WTC11 (cell line): Measurements from ENCODE around the gene PPP1CA. TPM values are rescaled to one million over a fixed set of nuclear protein-coding genes. Genes with fewer than 3 reads are reported as not detected.

Experiments used
- ATAC-seq: fragments of 200-7000 bp; cut with Tn5 transposase; 2 replicates; pipeline ENCODE4 v1.10.0; 2021; ENCODE audit warnings: mild to moderate bottlenecking, moderate library complexity
- CTCF ChIA-PET: fragments of 300-600 bp; sonication (Branson Sonifier 250); formaldehyde crosslinking; loops from one replicate; lab custom pipeline; 2021; ENCODE audit warnings: antibody characterized with exemption; lab: Charles Lee
- POLR2A ChIA-PET: fragments of 350-600 bp; sonication (Branson Sonifier 250); formaldehyde crosslinking; loops from one replicate; lab custom pipeline; 2021; ENCODE audit warnings: antibody characterized with exemption; lab: Charles Lee
- DNase-seq: peaks from one replicate; pipeline ENCODE4 v3.0.0; 2021; ENCODE audit warnings: low spot score
- H3K27ac Mint-ChIP-seq: 2 replicates; pipeline ENCODE4 v1.8.0; 2021; ENCODE audit warnings: mixed read lengths
- H3K27me3 Mint-ChIP-seq: 2 replicates; pipeline ENCODE4 v1.8.0; 2021; ENCODE audit warnings: low read depth, mild to moderate bottlenecking, moderate library complexity, mixed read lengths
- H3K36me3 Mint-ChIP-seq: 2 replicates; pipeline ENCODE4 v1.8.0; 2021; ENCODE audit warnings: mixed read lengths
- H3K4me1 Mint-ChIP-seq: 2 replicates; pipeline ENCODE4 v1.8.0; 2022; ENCODE audit warnings: mixed read lengths
- H3K4me3 Mint-ChIP-seq: 2 replicates; pipeline ENCODE4 v1.8.0; 2021; ENCODE audit warnings: mild to moderate bottlenecking, moderate library complexity, mixed read lengths
- H3K9me3 Mint-ChIP-seq: 2 replicates; pipeline ENCODE4 v1.8.0; 2021; ENCODE audit warnings: mixed read lengths
- EMX1 ChIP-seq: fragments of 250-450 bp; sonication (Bioruptor Pico); IDR thresholded peaks from 2 replicates; pipeline ENCODE4 v1.8.0; 2021; ENCODE audit warnings: mild to moderate bottlenecking
- ESRRA ChIP-seq: sonication (generic); formaldehyde crosslinking; IDR thresholded peaks from 2 replicates; pipeline ENCODE4 v1.8.1; 2022; ENCODE audit warnings: mild to moderate bottlenecking, missing genetic modification reagents, borderline replicate concordance
- GRHL2 ChIP-seq: fragments of 250-450 bp; sonication (Bioruptor Pico); IDR thresholded peaks from 2 replicates; pipeline ENCODE4 v1.8.0; 2022; ENCODE audit warnings: mild to moderate bottlenecking, moderate library complexity; ENCODE audit not compliant: insufficient replicate concordance, severe bottlenecking
- IRF2 ChIP-seq: sonication (generic); formaldehyde crosslinking; IDR thresholded peaks from 2 replicates; pipeline ENCODE4 v1.8.0; 2022; ENCODE audit warnings: low read depth, missing genetic modification reagents, borderline replicate concordance
- JUN ChIP-seq: sonication (generic); formaldehyde crosslinking; IDR thresholded peaks from 2 replicates; pipeline ENCODE4 v1.8.0; 2023; ENCODE audit warnings: mild to moderate bottlenecking, missing genetic modification reagents
- NFATC4 ChIP-seq: fragments of 250-450 bp; sonication (Bioruptor Pico); IDR thresholded peaks from 2 replicates; pipeline ENCODE4 v1.9.0; 2021; ENCODE audit warnings: mild to moderate bottlenecking
- NFE2L1 ChIP-seq: sonication (generic); formaldehyde crosslinking; IDR thresholded peaks from 2 replicates; pipeline ENCODE4 v1.8.1; 2023; ENCODE audit warnings: missing genetic modification reagents
- NR2C2 ChIP-seq: sonication (generic); formaldehyde crosslinking; IDR thresholded peaks from 2 replicates; pipeline ENCODE4 v1.8.0; 2022; ENCODE audit warnings: mild to moderate bottlenecking, missing genetic modification reagents
- OVOL2 ChIP-seq: fragments of 250-450 bp; sonication (Bioruptor Pico); IDR thresholded peaks from 2 replicates; pipeline ENCODE4 v1.9.0; 2021; ENCODE audit warnings: mild to moderate bottlenecking, borderline replicate concordance
- PRRX2 ChIP-seq: fragments of 250-450 bp; sonication (Bioruptor Pico); IDR thresholded peaks from 2 replicates; pipeline ENCODE4 v1.8.0; 2021; ENCODE audit warnings: mild to moderate bottlenecking
- RORB ChIP-seq: fragments of 250-450 bp; sonication (Bioruptor Pico); IDR thresholded peaks from 2 replicates; pipeline ENCODE4 v1.9.0; 2021; ENCODE audit warnings: mild to moderate bottlenecking
- SMAD4 ChIP-seq: sonication (generic); formaldehyde crosslinking; IDR thresholded peaks from 2 replicates; pipeline ENCODE4 v1.8.0; 2022; ENCODE audit warnings: mild to moderate bottlenecking, missing genetic modification reagents
- SP1 ChIP-seq: sonication (generic); formaldehyde crosslinking; conservative IDR thresholded peaks from 2 replicates; pipeline ENCODE4 v1.8.1; 2022; ENCODE audit warnings: missing genetic modification reagents
- ZNF281 ChIP-seq: sonication (generic); formaldehyde crosslinking; IDR thresholded peaks from 2 replicates; pipeline ENCODE4 v1.8.0; 2023; ENCODE audit warnings: mild to moderate bottlenecking, missing genetic modification reagents
- ZNF423 ChIP-seq: fragments of 250-450 bp; sonication (Bioruptor Pico); IDR thresholded peaks from 2 replicates; pipeline ENCODE4 v2.1.2; 2022; ENCODE audit warnings: mild to moderate bottlenecking, moderate library complexity
- total RNA-seq: library from RNA; stranded (reverse); gene quantifications from 3 replicates; pipeline ENCODE4 v1.2.3, GENCODE V29; 2021
- TF ChIP-seq, protein P1 (sequence below): sonication (generic); formaldehyde crosslinking; IDR thresholded peaks from 2 replicates; pipeline ENCODE4 v1.8.1; 2023; ENCODE audit warnings: mild to moderate bottlenecking, moderate library complexity, missing genetic modification reagents
- TF ChIP-seq, protein P2 (sequence below): sonication (generic); formaldehyde crosslinking; IDR thresholded peaks from 2 replicates; pipeline ENCODE4 v1.8.0; 2023; ENCODE audit warnings: missing genetic modification reagents
- TF ChIP-seq, protein P3 (sequence below): sonication (generic); formaldehyde crosslinking; IDR thresholded peaks from 2 replicates; pipeline ENCODE4 v1.8.0; 2022; ENCODE audit warnings: missing genetic modification reagents
- TF ChIP-seq, protein P4 (sequence below): sonication (generic); formaldehyde crosslinking; IDR thresholded peaks from 2 replicates; pipeline ENCODE4 v1.8.0; 2022; ENCODE audit warnings: mild to moderate bottlenecking, missing genetic modification reagents

PPP1CA gene
- total RNA-seq, 1 experiment from 2014 or later, result 220 TPM

DNA sequence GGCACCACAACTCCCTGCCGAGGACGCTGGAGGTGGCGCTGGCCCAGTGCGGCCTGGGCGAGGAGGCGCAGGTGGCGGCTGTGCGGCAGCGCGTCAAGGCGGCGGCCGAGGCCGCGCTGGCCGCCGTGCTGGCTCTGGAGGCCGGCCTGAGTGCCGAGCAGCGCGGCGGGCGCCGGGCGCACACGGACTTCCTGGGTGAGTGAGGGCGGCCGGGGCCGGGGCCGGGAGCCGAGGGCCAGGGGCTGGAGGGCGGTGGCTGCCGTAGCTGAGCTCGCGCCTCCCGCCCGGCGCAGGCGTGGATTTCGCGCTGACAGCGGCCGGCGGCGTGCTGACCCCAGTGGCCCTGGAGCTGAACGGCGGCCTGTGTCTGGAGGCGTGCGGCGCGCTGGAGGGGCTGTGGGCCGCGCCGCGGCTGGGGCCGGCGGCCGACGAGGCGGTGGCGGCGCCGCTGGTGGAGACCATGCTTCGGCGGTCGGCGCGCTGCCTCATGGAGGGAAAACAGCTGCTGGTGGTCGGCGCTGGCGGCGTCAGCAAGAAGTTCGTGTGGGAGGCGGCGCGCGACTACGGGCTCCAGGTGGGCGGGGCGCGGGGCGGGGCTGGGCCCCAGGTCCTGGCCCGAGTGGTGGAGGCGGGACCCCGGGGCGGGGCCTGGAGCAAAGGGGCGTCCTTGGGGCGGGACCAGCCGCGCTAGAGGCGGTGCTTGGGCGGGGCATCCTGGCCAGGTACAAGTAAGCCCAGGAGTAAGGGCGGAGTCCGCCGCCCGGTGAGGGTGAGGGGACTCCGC is 19.2 kb upstream of the PPP1CA start (continued):
- TF ChIP-seq, protein P1, sequence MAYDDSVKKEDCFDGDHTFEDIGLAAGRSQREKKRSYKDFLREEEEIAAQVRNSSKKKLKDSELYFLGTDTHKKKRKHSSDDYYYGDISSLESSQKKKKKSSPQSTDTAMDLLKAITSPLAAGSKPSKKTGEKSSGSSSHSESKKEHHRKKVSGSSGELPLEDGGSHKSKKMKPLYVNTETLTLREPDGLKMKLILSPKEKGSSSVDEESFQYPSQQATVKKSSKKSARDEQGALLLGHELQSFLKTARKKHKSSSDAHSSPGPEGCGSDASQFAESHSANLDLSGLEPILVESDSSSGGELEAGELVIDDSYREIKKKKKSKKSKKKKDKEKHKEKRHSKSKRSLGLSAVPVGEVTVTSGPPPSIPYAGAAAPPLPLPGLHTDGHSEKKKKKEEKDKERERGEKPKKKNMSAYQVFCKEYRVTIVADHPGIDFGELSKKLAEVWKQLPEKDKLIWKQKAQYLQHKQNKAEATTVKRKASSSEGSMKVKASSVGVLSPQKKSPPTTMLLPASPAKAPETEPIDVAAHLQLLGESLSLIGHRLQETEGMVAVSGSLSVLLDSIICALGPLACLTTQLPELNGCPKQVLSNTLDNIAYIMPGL, result no peak
- TF ChIP-seq, protein P2, sequence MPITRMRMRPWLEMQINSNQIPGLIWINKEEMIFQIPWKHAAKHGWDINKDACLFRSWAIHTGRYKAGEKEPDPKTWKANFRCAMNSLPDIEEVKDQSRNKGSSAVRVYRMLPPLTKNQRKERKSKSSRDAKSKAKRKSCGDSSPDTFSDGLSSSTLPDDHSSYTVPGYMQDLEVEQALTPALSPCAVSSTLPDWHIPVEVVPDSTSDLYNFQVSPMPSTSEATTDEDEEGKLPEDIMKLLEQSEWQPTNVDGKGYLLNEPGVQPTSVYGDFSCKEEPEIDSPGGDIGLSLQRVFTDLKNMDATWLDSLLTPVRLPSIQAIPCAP (CRISPR knock-in tag), result no peak
- no peak for TF ChIP-seq EMX1
- no peak for TF ChIP-seq NFATC4 (CRISPR knock-in tag)
- no peak for TF ChIP-seq JUN (CRISPR knock-in tag)
- no peak for TF ChIP-seq OVOL2 (CRISPR knock-in tag)
- no peak for TF ChIP-seq NFE2L1
- TF ChIP-seq, protein P3, sequence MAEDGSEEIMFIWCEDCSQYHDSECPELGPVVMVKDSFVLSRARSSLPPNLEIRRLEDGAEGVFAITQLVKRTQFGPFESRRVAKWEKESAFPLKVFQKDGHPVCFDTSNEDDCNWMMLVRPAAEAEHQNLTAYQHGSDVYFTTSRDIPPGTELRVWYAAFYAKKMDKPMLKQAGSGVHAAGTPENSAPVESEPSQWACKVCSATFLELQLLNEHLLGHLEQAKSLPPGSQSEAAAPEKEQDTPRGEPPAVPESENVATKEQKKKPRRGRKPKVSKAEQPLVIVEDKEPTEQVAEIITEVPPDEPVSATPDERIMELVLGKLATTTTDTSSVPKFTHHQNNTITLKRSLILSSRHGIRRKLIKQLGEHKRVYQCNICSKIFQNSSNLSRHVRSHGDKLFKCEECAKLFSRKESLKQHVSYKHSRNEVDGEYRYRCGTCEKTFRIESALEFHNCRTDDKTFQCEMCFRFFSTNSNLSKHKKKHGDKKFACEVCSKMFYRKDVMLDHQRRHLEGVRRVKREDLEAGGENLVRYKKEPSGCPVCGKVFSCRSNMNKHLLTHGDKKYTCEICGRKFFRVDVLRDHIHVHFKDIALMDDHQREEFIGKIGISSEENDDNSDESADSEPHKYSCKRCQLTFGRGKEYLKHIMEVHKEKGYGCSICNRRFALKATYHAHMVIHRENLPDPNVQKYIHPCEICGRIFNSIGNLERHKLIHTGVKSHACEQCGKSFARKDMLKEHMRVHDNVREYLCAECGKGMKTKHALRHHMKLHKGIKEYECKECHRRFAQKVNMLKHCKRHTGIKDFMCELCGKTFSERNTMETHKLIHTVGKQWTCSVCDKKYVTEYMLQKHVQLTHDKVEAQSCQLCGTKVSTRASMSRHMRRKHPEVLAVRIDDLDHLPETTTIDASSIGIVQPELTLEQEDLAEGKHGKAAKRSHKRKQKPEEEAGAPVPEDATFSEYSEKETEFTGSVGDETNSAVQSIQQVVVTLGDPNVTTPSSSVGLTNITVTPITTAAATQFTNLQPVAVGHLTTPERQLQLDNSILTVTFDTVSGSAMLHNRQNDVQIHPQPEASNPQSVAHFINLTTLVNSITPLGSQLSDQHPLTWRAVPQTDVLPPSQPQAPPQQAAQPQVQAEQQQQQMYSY, result peak; percentile 46; the same call in 1 of the 2 replicates
- TF ChIP-seq PRRX2 (CRISPR knock-in tag), result no peak
- no peak for TF ChIP-seq IRF2 (CRISPR knock-in tag)
- TF ChIP-seq SMAD4 (CRISPR knock-in tag), result no peak
- no peak for TF ChIP-seq ZNF281 (CRISPR knock-in tag)
- no peak for TF ChIP-seq NR2C2 (CRISPR knock-in tag)
- TF ChIP-seq GRHL2 (CRISPR knock-in tag), result no peak
- peak; percentile 78 for TF ChIP-seq SP1
- TF ChIP-seq, protein P4, sequence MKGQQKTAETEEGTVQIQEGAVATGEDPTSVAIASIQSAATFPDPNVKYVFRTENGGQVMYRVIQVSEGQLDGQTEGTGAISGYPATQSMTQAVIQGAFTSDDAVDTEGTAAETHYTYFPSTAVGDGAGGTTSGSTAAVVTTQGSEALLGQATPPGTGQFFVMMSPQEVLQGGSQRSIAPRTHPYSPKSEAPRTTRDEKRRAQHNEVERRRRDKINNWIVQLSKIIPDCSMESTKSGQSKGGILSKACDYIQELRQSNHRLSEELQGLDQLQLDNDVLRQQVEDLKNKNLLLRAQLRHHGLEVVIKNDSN, result no peak
- no peak for TF ChIP-seq ESRRA

- Mint-ChIP-seq H3K4me3 (peak overlapping the region; percentile 63), H3K9me3 (no peaks in the 10 kb centered on the region)
- TF ChIP-seq RORB (CRISPR knock-in tag) (no peak), ZNF423 (CRISPR knock-in tag) (peak; percentile 35; the same call in 1 of the 2 replicates)
- TF ChIP-seq, all 79 proteins: peak for 1
- DNase-seq (no peak), ATAC-seq (no peak)
- peaks cover 19% of the 10 kb centered on the region for H3K4me1 Mint-ChIP-seq
- POLR2A ChIA-PET, result interaction anchor here (0.8 to 2.5 kb wide), 6 partner anchors 8 to 49 kb away, joined by 3 to 11 read pairs (median 4); partner anchors contain the start of genes PPP1CA, RAD9A, RPS6KB2 and TMEM134
- CTCF ChIA-PET, result interaction anchor here (0.8 to 4.1 kb wide), 8 partner anchors 18 to 209 kb away, joined by 3 to 45 read pairs (median 6); partner anchors contain the start of genes CLCF1, NUDT8, PPP1CA and TBC1D10C
- no peaks in the 10 kb centered on the region for H3K36me3 Mint-ChIP-seq
- H3K27me3 Mint-ChIP-seq, result peaks cover 6% of the 10 kb centered on the region; the same call in 1 of the 2 replicates
- H3K27ac Mint-ChIP-seq, result no peak overlapping the region
Observed at GRCh38 chr11:67420147-67420645, 18.5 kb upstream of the PPP1CA start.
